PC-3 (cell line): ENCODE data around the gene NPEPL1. TPM values are rescaled to one million over a fixed set of nuclear protein-coding genes. Genes with fewer than 3 reads are reported as not detected.

Experiments
- ATAC-seq: fragments of 200-7000 bp; cut with Tn5 transposase; 2 replicates; pipeline ENCODE4 v1.9.1; 2020; ENCODE audit warnings: mild to moderate bottlenecking, moderate library complexity
- BruUV-seq: library from RNA; stranded (reverse); fragments of 400-500 nt; replicated peaks from 2 replicates; lab custom pipeline; 2021; lab: Mats Ljungman, UMichigan
- CTCF ChIA-PET: fragments of 300-600 bp; sonication (Branson Sonifier 250); formaldehyde crosslinking; loops from one replicate; lab custom pipeline; 2022; ENCODE audit warnings: antibody characterized with exemption; lab: Charles Lee
- POLR2A ChIA-PET: fragments of 300-600 bp; sonication (Branson Sonifier 250); formaldehyde crosslinking; loops from one replicate; lab custom pipeline; 2022; ENCODE audit warnings: antibody characterized with exemption; ENCODE audit not compliant: unreplicated experiment; lab: Charles Lee
- DNase-seq: peaks from one replicate; pipeline ENCODE4 v3.0.0-alpha.2; 2015
- H2AFZ ChIP-seq: fragments of 300-600 bp; sonication (generic); 2 replicates; pipeline ENCODE4 v1.6.0; 2016; ENCODE audit warnings: antibody characterized with exemption, low read length
- H3F3A ChIP-seq: fragments of 300-600 bp; sonication (generic); one replicate; pipeline ENCODE4 v1.6.0; 2017; ENCODE audit warnings: antibody characterized with exemption, low read length, control low read depth, mild to moderate bottlenecking; ENCODE audit not compliant: unreplicated experiment
- H3K27ac ChIP-seq: fragments of 300-600 bp; sonication (generic); 2 replicates; pipeline ENCODE4 v1.5.1; 2016; ENCODE audit warnings: mild to moderate bottlenecking, low read length
- H3K27me3 ChIP-seq: fragments of 300-600 bp; sonication (generic); 2 replicates; pipeline ENCODE4 v1.6.1; 2016; ENCODE audit warnings: low read length, mixed read lengths
- H3K36me3 ChIP-seq: fragments of 300-600 bp; sonication (generic); 2 replicates; pipeline ENCODE4 v1.6.1; 2016; ENCODE audit warnings: low read depth, mixed run types, low read length, mixed read lengths
- H3K4me1 ChIP-seq: fragments of 300-600 bp; sonication (generic); 2 replicates; pipeline ENCODE4 v1.5.1; 2016; ENCODE audit warnings: low read length; ENCODE audit not compliant: insufficient read depth
- H3K4me2 ChIP-seq: fragments of 300-600 bp; sonication (generic); 2 replicates; pipeline ENCODE4 v1.6.0; 2016; ENCODE audit warnings: low read length
- H3K4me3 ChIP-seq: fragments of 300-600 bp; sonication (generic); 2 replicates; pipeline ENCODE4 v1.5.1; 2016; ENCODE audit warnings: mild to moderate bottlenecking, low read length, mixed read lengths
- H3K79me2 ChIP-seq: fragments of 300-600 bp; sonication (generic); 2 replicates; pipeline ENCODE4 v1.6.1; 2017; ENCODE audit warnings: low read length, mixed read lengths
- H3K9ac ChIP-seq: fragments of 300-600 bp; sonication (generic); 2 replicates; pipeline ENCODE4 v1.6.0; 2016; ENCODE audit warnings: mild to moderate bottlenecking, low read length
- H3K9me2 ChIP-seq: fragments of 300-600 bp; sonication (generic); replicated peaks from 2 replicates; pipeline ENCODE4 v1.6.1; 2016; ENCODE audit warnings: mixed run types, low read length, mixed read lengths
- H3K9me3 ChIP-seq: fragments of 300-600 bp; sonication (generic); 2 replicates; pipeline ENCODE4 v1.6.1; 2016; ENCODE audit warnings: low read length, mixed read lengths
- H4K20me1 ChIP-seq: fragments of 300-600 bp; sonication (generic); 2 replicates; pipeline ENCODE4 v1.6.1; 2016; ENCODE audit warnings: low read length, mixed read lengths
- EZH2 ChIP-seq: fragments of 300-600 bp; sonication (generic); IDR thresholded peaks from one replicate; pipeline ENCODE4 v1.6.1; 2017; ENCODE audit warnings: antibody characterized with exemption, mild to moderate bottlenecking, low read length; ENCODE audit not compliant: unreplicated experiment
- EZH2phosphoT487 ChIP-seq: fragments of 300-600 bp; sonication (generic); IDR thresholded peaks from 2 replicates; pipeline ENCODE4 v1.6.1; 2018; ENCODE audit warnings: mild to moderate bottlenecking, antibody characterized with exemption, low read length, borderline replicate concordance
- intact Hi-C: fragments of 100-400 bp; cut with micrococcal nuclease; formaldehyde crosslinking; loops from 2 replicates; pipeline ENCODE4 v1.9.0; 2023
- total RNA-seq: library from RNA; depleted of rRNA; stranded (reverse); fragments of >200 nt; gene quantifications from 2 replicates; pipeline ENCODE4 v1.2.3, GENCODE V29; 2014
- TF ChIP-seq, protein P1 (sequence below): fragments of 300-600 bp; sonication (generic); conservative IDR thresholded peaks from 2 replicates; pipeline ENCODE4 v1.5.1; 2017; ENCODE audit warnings: antibody characterized with exemption, low read depth, mild to moderate bottlenecking, low read length

Gene NPEPL1
- total RNA-seq, 1 experiment from 2014 or later: 49.7 TPM

DNA sequence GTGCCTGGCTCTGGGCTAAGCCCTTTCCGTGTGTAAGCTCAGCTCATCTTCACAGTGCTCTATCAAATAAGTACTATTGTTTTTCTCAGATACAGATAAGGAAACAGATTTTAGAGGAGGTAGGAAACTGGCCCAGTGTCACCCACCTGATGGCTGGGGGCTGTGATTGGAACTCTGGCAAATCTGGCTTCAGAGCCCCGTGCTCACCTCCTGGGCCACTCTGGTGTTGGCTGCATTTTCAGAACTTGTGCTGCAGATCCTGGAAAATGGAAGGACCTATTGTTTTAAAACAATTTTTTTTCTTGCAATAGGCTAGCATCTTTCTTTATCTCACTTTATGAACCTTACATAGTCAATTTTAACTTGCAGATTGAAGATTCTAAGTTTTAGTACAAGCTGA lies 35.8 kb upstream of the NPEPL1 start:
- no peak for TF ChIP-seq EZH2phosphoT487
- TF ChIP-seq, protein P1, sequence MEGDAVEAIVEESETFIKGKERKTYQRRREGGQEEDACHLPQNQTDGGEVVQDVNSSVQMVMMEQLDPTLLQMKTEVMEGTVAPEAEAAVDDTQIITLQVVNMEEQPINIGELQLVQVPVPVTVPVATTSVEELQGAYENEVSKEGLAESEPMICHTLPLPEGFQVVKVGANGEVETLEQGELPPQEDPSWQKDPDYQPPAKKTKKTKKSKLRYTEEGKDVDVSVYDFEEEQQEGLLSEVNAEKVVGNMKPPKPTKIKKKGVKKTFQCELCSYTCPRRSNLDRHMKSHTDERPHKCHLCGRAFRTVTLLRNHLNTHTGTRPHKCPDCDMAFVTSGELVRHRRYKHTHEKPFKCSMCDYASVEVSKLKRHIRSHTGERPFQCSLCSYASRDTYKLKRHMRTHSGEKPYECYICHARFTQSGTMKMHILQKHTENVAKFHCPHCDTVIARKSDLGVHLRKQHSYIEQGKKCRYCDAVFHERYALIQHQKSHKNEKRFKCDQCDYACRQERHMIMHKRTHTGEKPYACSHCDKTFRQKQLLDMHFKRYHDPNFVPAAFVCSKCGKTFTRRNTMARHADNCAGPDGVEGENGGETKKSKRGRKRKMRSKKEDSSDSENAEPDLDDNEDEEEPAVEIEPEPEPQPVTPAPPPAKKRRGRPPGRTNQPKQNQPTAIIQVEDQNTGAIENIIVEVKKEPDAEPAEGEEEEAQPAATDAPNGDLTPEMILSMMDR: no peak
- no TSS peak for BruUV-seq
- H3K9ac ChIP-seq: peak overlapping the region; percentile 1; the same call in 1 of the 2 replicates
- no peaks in the 10 kb centered on the region for H3F3A ChIP-seq
- peak overlapping the region; percentile 16; the same call in 1 of the 2 replicates for H3K4me3 ChIP-seq
- intact Hi-C loops: loop anchor here (2.0 kb wide), 1 partner anchor 20 kb away; no protein-coding TSS in a partner anchor
- peaks cover 100% of the 10 kb centered on the region for H3K79me2 ChIP-seq
- ChIA-PET POLR2A (no interaction called here), CTCF (interaction anchor here (1.2 kb wide), 1 partner anchor 175 kb away, joined by 7 read pairs; no protein-coding TSS in a partner anchor)
- peaks cover 24% of the 10 kb centered on the region; the same call in 1 of the 2 replicates for H4K20me1 ChIP-seq
- no peaks in the 10 kb centered on the region for H3K27me3 ChIP-seq
- ATAC-seq: no peak
- no peaks in the 10 kb centered on the region for H3K9me3 ChIP-seq
- peaks cover 23% of the 10 kb centered on the region; the same call in 1 of the 2 replicates for H3K36me3 ChIP-seq
- peaks cover 67% of the 10 kb centered on the region for H3K4me1 ChIP-seq
- peak overlapping the region; percentile 94 for H3K4me2 ChIP-seq
- H3K9me2 ChIP-seq: no peaks in the 10 kb centered on the region
- no peak overlapping the region for H2AFZ ChIP-seq
- H3K27ac ChIP-seq: 0 out of 2 replicates have a peak overlapping the region, but pooled peaks have one; percentile 2
- DNase-seq: no peak

DNA sequence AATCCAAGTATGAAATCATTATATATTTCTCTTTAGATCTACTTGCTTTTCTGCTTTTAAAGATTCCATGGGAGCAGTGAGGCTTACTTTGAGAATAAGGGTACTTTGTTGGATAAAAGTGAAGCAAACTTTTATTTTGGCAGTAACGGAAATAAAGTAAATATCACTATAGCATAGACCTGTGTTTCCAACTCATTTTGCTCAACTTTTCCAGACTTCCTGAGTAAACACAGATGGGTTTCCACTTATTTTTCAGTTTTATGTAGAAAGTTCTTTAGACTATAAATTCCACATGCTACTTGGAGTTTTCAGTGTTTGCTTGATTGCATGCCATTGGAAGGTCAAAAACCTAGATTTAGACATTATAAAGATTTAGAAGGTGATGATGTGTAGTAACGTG lies 35.3 kb upstream of the NPEPL1 start:
- TF ChIP-seq, protein P1: no peak
- TF ChIP-seq EZH2 (no peak), EZH2phosphoT487 (no peak)
- no peaks in the 10 kb centered on the region for H3K27me3 ChIP-seq
- peaks cover 25% of the 10 kb centered on the region; the same call in 1 of the 2 replicates for H4K20me1 ChIP-seq
- H3K9ac ChIP-seq: peak overlapping the region; percentile 1; the same call in 1 of the 2 replicates
- H3F3A ChIP-seq: no peaks in the 10 kb centered on the region
- peaks cover 25% of the 10 kb centered on the region; the same call in 1 of the 2 replicates for H3K36me3 ChIP-seq
- no peak overlapping the region for H2AFZ ChIP-seq
- intact Hi-C loops: loop anchor here (2.0 kb wide), 1 partner anchor 20 kb away; no protein-coding TSS in a partner anchor
- POLR2A ChIA-PET: no interaction called here
- H3K9me2 ChIP-seq: no peaks in the 10 kb centered on the region
- no TSS peak for BruUV-seq
- DNase-seq (no peak), ATAC-seq (0 out of 2 replicates have a peak, but pooled peaks have one; percentile 7)
- 0 out of 2 replicates have a peak overlapping the region, but pooled peaks have one; percentile 2 for H3K27ac ChIP-seq
- H3K4me1 ChIP-seq: peaks cover 67% of the 10 kb centered on the region
- peak overlapping the region; percentile 94 for H3K4me2 ChIP-seq
- H3K4me3 ChIP-seq: peak overlapping the region; percentile 16; the same call in 1 of the 2 replicates
- H3K9me3 ChIP-seq: no peaks in the 10 kb centered on the region
- peaks cover 100% of the 10 kb centered on the region for H3K79me2 ChIP-seq
- CTCF ChIA-PET: interaction anchor here (1.2 kb wide), 1 partner anchor 176 kb away, joined by 7 read pairs; no protein-coding TSS in a partner anchor

GRCh38 chr20:58657986-58658385 lies 34.6 kb upstream of the NPEPL1 start:
- intact Hi-C loops: loop anchor here (2.0 kb wide), 1 partner anchor 19 kb away; no protein-coding TSS in a partner anchor
- no peak overlapping the region for H2AFZ ChIP-seq
- peaks cover 64% of the 10 kb centered on the region for H3K4me1 ChIP-seq
- no TSS peak for BruUV-seq
- POLR2A ChIA-PET: no interaction called here
- TF ChIP-seq, protein P1: no peak
- TF ChIP-seq EZH2 (no peak), EZH2phosphoT487 (no peak)
- H3K27me3 ChIP-seq: no peaks in the 10 kb centered on the region
- DNase-seq (no peak), ATAC-seq (no peak)
- H4K20me1 ChIP-seq: peaks cover 27% of the 10 kb centered on the region; the same call in 1 of the 2 replicates
- H3K36me3 ChIP-seq: peaks cover 28% of the 10 kb centered on the region; the same call in 1 of the 2 replicates
- peak overlapping the region; percentile 94 for H3K4me2 ChIP-seq
- no peak overlapping the region for H3K9ac ChIP-seq
- no peak overlapping the region for H3K4me3 ChIP-seq
- no peaks in the 10 kb centered on the region for H3F3A ChIP-seq
- CTCF ChIA-PET: no interaction called here
- H3K9me2 ChIP-seq: no peaks in the 10 kb centered on the region
- H3K79me2 ChIP-seq: peaks cover 97% of the 10 kb centered on the region
- H3K9me3 ChIP-seq: no peaks in the 10 kb centered on the region
- no peak overlapping the region for H3K27ac ChIP-seq
